ENCODE results near the gene ZFYVE26. TPM values are rescaled to one million over a fixed set of nuclear protein-coding genes. Genes with fewer than 3 reads are reported as not detected.
"Not testable (repeated sequence)": the region's sequence is repeated elsewhere in the genome, so short reads cannot be mapped to it uniquely, and the experiment has no call there.

ZFYVE26 gene
- polyA plus RNA-seq, 1 donor from 2014 or later, result 3.7 TPM

DNA sequence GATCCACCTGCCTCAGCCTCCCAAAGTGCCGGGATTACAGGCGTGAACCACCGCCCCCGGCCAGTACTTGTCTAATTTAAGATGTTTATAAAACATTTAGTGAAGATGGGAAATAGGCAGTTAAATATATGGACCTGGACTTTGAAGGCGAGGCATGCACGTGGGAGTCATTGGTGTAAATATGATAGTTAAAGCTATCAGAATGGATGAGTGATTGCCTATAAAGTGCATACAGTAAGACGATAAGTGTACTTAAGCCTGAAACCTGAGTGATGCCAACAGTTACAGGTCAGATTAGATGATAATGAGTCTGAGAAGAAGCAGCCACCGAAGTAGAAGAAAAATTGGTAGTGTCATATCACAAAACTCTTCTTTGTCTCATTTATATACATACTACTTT lies 14.7 kb upstream of the ZFYVE26 start:
- Mint-ChIP-seq H3K9me3 (no peaks in the 10 kb centered on the region), H3K4me1 (peaks cover 0 to 2% (median 0%) of the 10 kb centered on the region in 3 donors), H3K27me3 (no peaks in the 10 kb centered on the region), H3K36me3 (peaks cover 17% of the 10 kb centered on the region), H3K27ac (no peak overlapping the region), H3K4me3 (no peak overlapping the region)

DNA sequence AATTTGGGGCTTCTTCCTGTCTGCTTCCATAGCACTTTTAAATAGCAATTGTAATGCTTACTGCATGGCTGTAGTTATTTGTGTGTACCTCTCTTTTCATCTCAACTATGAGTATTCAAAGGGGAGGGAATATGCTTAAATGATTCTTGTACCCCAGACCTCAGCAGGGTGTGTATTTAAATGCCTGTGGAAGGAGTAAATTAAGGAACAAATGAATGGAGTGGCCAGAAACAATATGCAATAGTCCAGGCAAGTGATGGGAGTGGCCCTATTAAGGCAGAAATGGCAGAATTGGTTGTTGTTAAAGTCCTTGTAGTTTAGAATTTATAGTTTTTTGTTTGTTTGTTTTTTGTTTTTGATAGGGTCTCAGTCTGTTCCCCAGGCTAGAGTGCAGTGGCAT lies 4.7 kb upstream of the ZFYVE26 start:
- Mint-ChIP-seq H3K4me3 (peak overlapping the region; percentile 58 to 99 (median 98)), H3K4me1 (peaks cover 15 to 31% (median 25%) of the 10 kb centered on the region in 3 donors), H3K36me3 (peaks cover 3% of the 10 kb centered on the region)

DNA sequence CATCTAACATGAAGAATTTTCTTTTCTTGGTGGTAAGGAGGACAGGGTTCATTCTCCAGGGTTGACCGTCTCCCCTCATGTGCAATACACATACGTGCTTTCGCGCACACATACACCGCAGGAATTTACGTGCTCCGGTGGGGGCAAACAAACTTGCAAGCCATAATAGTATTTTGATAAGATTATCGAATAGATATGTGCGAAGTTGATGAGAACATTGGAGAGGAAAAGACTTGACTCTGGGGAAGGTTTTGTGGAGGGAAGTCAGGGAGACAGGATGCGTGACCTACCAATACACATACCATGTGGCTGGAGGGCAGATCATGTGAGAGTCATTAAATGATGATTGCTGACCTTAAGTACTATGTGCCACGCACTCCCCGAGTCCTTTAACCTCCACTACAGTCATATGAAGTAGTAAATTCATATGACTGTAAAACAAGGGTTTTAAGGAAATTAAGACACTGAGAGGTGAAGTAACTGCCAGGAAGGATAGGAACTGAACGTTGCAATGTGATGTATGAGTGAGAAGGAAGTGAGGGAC lies 4.1 kb upstream of the ZFYVE26 start:
- Mint-ChIP-seq H3K9me3 (no peaks in the 10 kb centered on the region), H3K4me1 (peaks cover 15 to 34% (median 29%) of the 10 kb centered on the region in 3 donors), H3K27ac (peak overlapping the region; percentile 89 to 98 (median 97)), H3K4me3 (peak overlapping the region; percentile 97 to 100 (median 98)), H3K36me3 (peaks cover 1% of the 10 kb centered on the region), H3K27me3 (no peaks in the 10 kb centered on the region)

More for the DNA sequence above, 4.7 kb upstream of the ZFYVE26 start:
- Mint-ChIP-seq H3K27me3 (no peaks in the 10 kb centered on the region), H3K9me3 (no peaks in the 10 kb centered on the region), H3K27ac (no peak overlapping the region)

DNA sequence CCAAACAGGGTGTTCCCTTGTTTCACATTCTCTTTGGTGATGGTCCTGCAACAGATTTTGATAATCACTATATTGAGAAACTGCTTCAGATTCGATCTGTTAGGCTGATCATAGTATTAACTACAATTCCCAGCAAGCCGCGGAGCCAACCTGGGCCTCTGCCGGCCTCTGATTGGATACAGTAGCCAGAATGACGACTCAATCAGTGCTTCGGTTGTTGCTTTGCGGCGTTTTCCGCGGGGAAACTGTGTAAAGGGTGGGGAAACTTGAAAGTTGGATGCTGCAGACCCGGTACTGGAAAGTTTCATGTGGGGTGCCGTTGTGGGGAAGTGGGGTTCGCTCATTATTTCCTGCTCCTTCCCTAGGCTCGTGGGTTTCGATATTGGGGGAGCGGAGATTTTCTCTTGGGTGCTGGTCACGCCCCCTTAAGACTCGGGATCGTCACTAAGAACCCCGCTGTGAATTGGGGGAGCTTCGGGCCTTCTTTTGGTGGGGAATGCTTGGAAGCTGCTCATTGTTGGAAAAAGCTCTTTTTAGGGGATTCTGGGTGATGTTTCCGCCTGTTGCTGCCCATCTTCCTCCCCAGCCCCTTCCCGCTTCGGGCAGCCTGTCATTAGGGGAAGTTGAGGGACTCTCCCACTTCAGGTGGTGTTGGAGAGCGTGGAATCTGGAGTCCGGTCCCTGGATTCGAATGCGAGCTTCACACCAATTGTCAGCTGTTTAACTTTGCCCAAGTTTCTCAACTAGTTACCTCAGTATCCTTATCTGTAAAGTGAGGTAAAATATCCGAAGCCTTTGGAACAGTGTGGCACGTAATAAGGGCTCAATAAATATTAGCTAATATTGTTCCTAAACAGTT lies 3.4 kb upstream of the ZFYVE26 start, which contains the start of gene RAD51B:
TSS of gene RAD51B (plus strand) at position 217 of the 859 bp plus-strand sequence.
- Mint-ChIP-seq H3K27me3 (no peaks in the 10 kb centered on the region), H3K36me3 (peaks cover 4% of the 10 kb centered on the region), H3K4me3 (peak within 1 kb of the TSS; percentile 97 to 100 (median 98)), H3K9me3 (no peaks in the 10 kb centered on the region), H3K4me1 (peaks cover 15 to 40% (median 36%) of the 10 kb centered on the region in 3 donors), H3K27ac (peak within 1 kb of the TSS; percentile 89 to 98 (median 97))

DNA sequence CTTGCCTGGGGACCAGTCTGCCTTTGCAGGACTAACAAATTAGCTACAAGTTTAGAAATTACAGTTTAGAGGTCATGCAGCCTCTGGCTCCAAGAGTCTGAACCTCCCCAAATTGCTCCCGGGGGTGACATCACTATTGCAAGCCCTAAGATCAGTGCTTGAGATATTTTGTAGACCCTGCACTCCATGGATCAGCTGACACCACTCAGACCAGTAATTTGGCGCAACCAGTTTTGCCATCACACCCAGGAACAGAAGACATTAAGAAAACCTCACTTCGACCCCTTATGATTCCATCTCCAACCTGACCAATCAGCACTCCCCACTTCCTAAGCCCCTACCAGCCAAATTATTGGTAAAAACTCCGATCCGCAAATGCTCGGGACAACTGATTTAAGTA lies 2.1 kb upstream of the ZFYVE26 start:
- Mint-ChIP-seq H3K27ac (peak overlapping the region; percentile 13 to 89 (median 59)), H3K4me3 (peak overlapping the region; percentile 78 to 99 (median 98)), H3K4me1 (peaks cover 20 to 43% (median 43%) of the 10 kb centered on the region in 3 donors)
- not testable (repeated sequence) for H3K36me3 Mint-ChIP-seq, H3K9me3 Mint-ChIP-seq, H3K27me3 Mint-ChIP-seq

DNA sequence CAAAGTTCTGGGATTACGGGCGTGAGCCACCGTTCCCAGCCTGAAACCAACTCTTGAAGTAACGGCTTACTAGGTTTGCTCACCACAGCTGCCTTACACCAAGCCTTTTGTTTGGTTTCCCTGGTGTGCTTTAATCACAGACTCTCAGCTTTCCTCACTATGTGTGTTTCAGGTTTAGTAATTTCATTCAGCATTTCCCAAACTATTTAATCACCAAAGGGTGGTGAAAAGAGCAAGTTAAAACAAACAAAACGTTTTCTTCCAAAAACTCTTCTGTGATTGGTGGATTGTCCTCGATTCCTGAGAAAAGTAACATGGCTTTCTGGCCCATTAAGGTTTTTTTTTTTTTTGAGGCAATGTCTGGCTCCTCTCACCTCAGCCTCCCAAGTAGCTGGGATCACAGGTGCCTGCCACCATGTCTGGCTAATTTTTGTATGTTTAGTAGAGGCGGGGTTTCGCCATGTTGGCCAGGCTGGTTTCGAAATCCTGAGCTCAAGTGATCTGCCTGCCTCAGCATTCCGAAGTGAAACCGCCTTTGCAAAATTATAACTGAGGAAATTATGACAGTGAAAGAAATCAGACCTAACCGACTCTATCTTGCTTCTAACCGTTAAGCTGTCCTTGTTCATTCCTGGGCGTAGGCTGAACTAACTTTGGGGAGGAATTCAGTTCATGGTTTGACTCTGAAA lies 1.5 kb upstream of the ZFYVE26 start:
- H3K27ac Mint-ChIP-seq, result peak overlapping the region; percentile 13 to 59 (median 28)
- peaks cover 4% of the 10 kb centered on the region for H3K36me3 Mint-ChIP-seq
- H3K4me1 Mint-ChIP-seq, result peaks cover 20 to 43% (median 43%) of the 10 kb centered on the region in 3 donors
- H3K4me3 Mint-ChIP-seq, result peak overlapping the region in 3 of 4 donors; percentile 66 to 98 (median 97)
- H3K9me3 Mint-ChIP-seq, result no peaks in the 10 kb centered on the region
- no peaks in the 10 kb centered on the region for H3K27me3 Mint-ChIP-seq

DNA sequence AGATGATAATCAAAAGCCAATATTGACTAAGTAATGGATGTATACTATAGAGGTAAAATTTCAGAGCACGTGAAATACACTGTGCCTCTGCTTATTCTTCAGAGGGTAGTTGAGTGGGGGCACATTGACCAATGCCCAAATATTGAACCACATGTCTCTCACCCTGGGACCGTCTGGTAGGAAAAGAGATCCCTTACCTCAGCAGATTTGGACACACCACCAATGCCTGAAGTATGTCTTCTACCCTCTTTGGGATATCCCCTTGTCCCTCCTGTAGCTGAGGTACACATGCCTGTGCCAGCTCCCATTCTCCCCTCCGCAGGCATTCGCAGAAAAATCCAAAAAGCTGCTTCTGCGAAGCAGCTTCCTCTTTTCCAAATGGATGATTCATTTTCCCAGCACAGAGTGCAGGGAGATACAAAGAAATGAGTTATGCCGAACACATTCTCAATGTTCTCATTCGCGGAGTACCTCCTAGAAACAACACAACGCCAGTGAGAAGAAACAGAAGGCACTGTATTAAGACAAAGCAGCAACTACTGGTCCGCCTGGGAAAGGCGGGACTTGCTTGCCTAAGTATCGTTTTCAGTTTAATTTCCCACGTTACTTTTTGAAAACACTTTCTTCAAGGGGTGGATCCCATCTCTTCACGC lies 691 bp downstream of the ZFYVE26 start:
- Mint-ChIP-seq H3K27ac (peak overlapping the region; percentile 84 to 98 (median 95)), H3K27me3 (no peaks in the 10 kb centered on the region), H3K9me3 (no peaks in the 10 kb centered on the region), H3K4me3 (peak overlapping the region; percentile 94 to 99 (median 96)), H3K36me3 (peaks cover 8% of the 10 kb centered on the region), H3K4me1 (peaks cover 28 to 42% (median 39%) of the 10 kb centered on the region in 3 donors)

DNA sequence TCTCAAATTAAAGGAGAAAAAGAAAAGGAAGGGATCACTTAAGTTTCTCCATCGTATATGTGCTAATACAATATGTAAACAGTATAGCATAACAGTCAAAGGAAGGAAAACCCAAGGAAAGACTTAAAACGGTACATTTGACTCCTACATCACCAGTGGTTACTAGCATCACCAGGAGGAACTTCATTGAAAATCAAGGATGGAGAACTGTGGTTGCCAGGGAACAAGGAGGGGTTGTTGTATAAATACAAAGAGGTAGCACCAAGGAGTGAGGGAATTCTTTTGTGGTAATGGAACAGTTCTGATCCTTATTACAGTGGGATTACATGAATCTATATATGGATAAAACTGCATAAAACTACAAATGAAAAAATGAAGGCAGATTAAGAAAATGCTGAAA lies 1.6 kb downstream of the ZFYVE26 start:
- no peaks in the 10 kb centered on the region for H3K9me3 Mint-ChIP-seq
- no peaks in the 10 kb centered on the region for H3K27me3 Mint-ChIP-seq
- H3K27ac Mint-ChIP-seq, result peak overlapping the region in 2 of 3 donors; percentile 0 to 84
- peaks cover 28 to 36% (median 35%) of the 10 kb centered on the region in 3 donors for H3K4me1 Mint-ChIP-seq
- peak overlapping the region in 2 of 4 donors; percentile 97 to 99 for H3K4me3 Mint-ChIP-seq
- H3K36me3 Mint-ChIP-seq, result peaks cover 8% of the 10 kb centered on the region

DNA sequence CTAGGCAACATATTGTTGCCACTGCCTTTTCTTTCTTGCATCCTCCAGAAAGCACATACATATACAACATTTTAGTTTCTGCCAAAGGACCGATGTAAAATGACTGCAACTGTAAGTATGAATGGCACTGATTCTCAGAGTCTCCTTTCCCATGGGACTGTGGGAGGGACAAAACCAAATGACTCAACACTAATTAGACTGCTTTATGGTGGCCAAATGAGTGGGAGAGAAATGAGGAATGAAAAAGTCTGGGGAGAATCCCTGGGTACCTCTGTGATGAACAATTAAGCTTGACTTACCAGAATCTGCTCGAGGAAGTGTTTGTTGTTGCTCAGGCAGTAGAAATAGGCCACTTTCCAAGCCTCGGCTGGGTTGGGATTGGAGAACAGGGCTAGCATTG lies 10.1 kb downstream of the ZFYVE26 start:
- Mint-ChIP-seq H3K4me1 (no peaks in the 10 kb centered on the region), H3K9me3 (no peaks in the 10 kb centered on the region), H3K36me3 (peaks cover 3% of the 10 kb centered on the region), H3K4me3 (no peak overlapping the region), H3K27me3 (no peaks in the 10 kb centered on the region), H3K27ac (peak overlapping the region in 2 of 3 donors; percentile 16 to 27)

DNA sequence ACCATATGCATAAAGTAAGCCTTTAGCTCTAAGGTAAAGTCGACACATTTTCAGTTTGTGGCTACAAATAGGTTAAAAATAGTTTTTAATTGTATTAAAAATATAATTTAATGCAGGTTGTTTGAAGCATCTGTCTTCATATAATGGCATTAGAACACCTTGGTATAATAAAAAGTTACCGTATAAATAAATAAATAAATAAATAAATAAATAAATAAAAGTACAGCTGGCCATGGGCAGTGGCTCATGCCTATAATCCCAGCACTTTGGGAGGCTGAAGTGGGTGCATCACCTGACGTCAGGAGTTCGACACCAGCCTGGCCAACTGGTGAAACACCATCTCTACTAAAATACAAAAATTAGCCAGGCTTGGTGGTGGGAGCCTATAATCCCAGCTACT lies 15.6 kb downstream of the ZFYVE26 start:
- Mint-ChIP-seq H3K36me3 (peaks cover 10% of the 10 kb centered on the region), H3K27ac (no peak overlapping the region), H3K4me1 (no peaks in the 10 kb centered on the region), H3K9me3 (no peaks in the 10 kb centered on the region), H3K4me3 (no peak overlapping the region), H3K27me3 (no peaks in the 10 kb centered on the region)

DNA sequence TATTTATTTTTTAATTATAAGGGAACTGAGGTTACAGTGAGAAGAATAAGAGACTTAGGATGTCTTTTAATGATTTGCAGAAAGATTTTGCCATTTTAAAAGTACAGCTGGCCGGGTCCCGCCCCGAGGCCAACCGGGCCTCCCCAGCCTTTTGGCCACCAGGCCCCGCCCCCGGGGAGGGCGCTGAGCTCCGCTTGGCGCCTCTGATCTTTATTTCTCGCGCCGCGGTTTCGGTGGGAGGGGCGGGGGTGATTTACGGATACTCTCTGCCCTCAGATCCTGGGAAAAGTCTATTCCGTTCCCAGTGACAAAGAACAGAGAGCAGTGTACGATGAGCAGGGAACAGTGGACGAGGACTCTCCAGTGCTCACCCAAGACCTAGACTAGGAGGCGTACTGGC lies 17.7 kb downstream of the ZFYVE26 start:
- Mint-ChIP-seq H3K36me3 (peaks cover 12% of the 10 kb centered on the region), H3K4me3 (no peak overlapping the region), H3K4me1 (no peaks in the 10 kb centered on the region), H3K27ac (no peak overlapping the region), H3K27me3 (no peaks in the 10 kb centered on the region), H3K9me3 (no peaks in the 10 kb centered on the region)

DNA sequence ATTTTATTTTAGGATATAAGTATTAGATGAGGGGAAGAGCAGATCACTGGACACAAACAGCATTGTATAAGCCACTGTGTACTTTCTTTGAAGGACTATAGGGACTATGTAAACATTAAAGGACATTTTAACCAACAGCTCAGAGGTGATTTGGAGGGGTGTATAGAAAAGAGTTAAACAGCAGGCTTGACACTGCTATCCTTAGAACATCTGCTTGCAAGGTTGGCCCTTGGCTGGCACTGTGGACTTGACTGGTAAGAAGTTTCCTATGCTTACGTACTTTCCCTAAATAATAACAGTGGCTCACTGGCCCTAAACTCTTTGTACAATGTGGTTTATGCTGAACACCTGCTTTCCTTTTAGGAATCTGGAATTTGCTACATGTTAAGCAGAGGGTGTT lies 28.7 kb downstream of the ZFYVE26 start:
- Mint-ChIP-seq H3K4me3 (no peak overlapping the region), H3K27ac (no peak overlapping the region), H3K36me3 (peaks cover 20% of the 10 kb centered on the region), H3K9me3 (no peaks in the 10 kb centered on the region), H3K27me3 (no peaks in the 10 kb centered on the region), H3K4me1 (no peaks in the 10 kb centered on the region)

DNA sequence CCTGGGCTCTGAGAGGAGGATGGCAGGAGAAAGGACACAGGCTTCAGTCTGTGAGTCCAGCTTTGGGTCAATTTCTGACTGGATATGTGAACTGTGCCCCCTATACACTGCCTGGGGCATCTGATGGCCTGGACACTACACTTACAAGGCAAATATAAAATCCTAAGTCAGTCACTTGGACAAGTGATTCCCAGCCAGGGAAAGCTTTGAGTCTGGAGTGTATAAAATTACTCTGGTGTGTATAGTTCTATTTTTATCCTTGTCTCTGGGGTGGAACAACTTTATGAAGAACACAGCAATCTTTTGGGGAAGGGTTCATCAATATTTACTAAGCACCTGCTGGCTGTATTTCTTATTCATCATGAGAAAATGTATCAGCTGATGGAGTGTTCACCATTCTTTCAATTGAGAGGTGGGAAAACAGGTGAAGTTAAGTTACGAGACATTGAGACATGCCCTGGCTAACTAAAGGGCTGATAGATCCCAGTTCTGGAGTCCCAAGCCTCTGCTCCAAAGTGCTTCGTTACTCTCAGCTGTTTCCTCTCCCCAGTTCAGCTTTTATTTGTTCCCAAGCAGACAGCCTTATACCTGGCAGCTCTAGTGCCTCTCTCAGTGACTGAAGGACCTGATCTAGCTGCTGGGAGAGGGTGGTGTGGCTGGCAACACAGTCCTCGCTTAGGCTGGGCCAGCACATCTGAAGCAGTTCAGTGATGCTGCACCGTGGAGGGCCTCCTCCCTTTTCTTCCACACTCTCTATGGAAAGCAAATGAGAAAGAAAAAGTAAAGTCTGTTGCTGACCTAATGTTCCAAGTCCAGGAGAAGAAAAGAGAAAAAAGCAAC lies 30.9 kb downstream of the ZFYVE26 start:
- Mint-ChIP-seq H3K4me3 (no peak overlapping the region), H3K27me3 (no peaks in the 10 kb centered on the region), H3K4me1 (no peaks in the 10 kb centered on the region), H3K36me3 (peaks cover 20% of the 10 kb centered on the region), H3K27ac (no peak overlapping the region), H3K9me3 (no peaks in the 10 kb centered on the region)

DNA sequence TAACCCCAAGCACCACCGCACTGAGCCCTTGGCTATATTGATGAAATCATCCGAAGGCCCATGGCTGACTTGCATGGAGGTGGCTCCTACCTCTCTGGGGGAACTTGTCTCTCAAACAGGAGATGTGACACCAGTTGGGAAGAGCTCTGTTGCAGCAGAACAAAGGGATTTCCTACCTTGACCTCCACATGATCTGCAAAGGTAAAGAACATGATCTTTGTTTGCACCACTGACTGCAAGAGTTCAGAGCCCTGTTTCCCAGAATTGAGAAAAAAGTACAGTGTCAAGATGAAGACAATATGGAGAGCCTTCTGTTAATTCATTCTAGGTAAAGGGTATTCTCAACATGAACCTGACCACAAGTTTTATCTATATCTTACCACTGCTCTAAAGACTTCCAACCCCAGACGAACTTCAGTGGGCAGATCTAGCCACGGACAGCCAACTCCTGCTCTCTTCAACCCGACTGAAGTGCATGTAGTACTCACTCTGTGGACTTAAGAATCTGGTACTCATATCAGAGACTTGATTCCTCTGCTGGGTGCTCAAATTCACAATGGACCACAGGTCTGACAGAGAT lies 32.1 kb downstream of the ZFYVE26 start:
- no peaks in the 10 kb centered on the region for H3K27me3 Mint-ChIP-seq
- no peak overlapping the region for H3K27ac Mint-ChIP-seq
- H3K4me1 Mint-ChIP-seq, result no peaks in the 10 kb centered on the region
- H3K36me3 Mint-ChIP-seq, result peaks cover 18% of the 10 kb centered on the region
- no peaks in the 10 kb centered on the region for H3K9me3 Mint-ChIP-seq
- H3K4me3 Mint-ChIP-seq, result no peak overlapping the region

Measured in IgD-negative memory B cell (primary cell).